GM23338 (cell line): Measurements from ENCODE around the gene ARL5B. TPM values are rescaled to one million over a fixed set of nuclear protein-coding genes. Genes with fewer than 3 reads are reported as not detected.
A peak's percentile ranks its signal among the peaks of the same experiment; 100 is the strongest.

Experiments
- ATAC-seq: fragments of 200-7000 bp; cut with Tn5 transposase; 3 replicates; pipeline ENCODE4 v1.9.1; 2020
- DNase-seq: peaks from one replicate; pipeline ENCODE4 v3.0.0-alpha.2; 2015; ENCODE audit warnings: low spot score
- H2AFZ ChIP-seq: fragments of 200-600 bp; sonication (generic); 2 replicates; pipeline ENCODE4 v1.8.0; 2016; ENCODE audit warnings: antibody characterized with exemption, mild to moderate bottlenecking, moderate library complexity
- H3F3A ChIP-seq: fragments of 200-600 bp; sonication (generic); replicated peaks from 2 replicates; pipeline ENCODE4 v1.8.0; 2017; ENCODE audit warnings: antibody characterized with exemption, mixed run types, low read depth
- H3K27ac ChIP-seq: fragments of 200-600 bp; sonication (generic); 2 replicates; pipeline ENCODE4 v1.6.1; 2016; ENCODE audit warnings: low read depth
- H3K27me3 ChIP-seq: fragments of 200-600 bp; sonication (generic); 2 replicates; pipeline ENCODE4 v1.8.0; 2016; ENCODE audit warnings: mild to moderate bottlenecking, mixed run types, moderate library complexity; ENCODE audit not compliant: insufficient read depth
- H3K36me3 ChIP-seq: fragments of 200-600 bp; sonication (generic); 2 replicates; pipeline ENCODE4 v1.8.0; 2016; ENCODE audit warnings: mild to moderate bottlenecking; ENCODE audit not compliant: insufficient read depth
- H3K4me1 ChIP-seq: fragments of 200-600 bp; sonication (generic); 2 replicates; pipeline ENCODE4 v1.8.0; 2016; ENCODE audit warnings: mild to moderate bottlenecking, moderate library complexity; ENCODE audit not compliant: insufficient read depth
- H3K4me2 ChIP-seq: fragments of 200-600 bp; sonication (generic); 2 replicates; pipeline ENCODE4 v1.7.1; 2017; ENCODE audit warnings: mixed run types
- H3K4me3 ChIP-seq: fragments of 200-600 bp; sonication (generic); 2 replicates; pipeline ENCODE4 v1.6.1; 2016; ENCODE audit warnings: mixed run types
- H3K79me2 ChIP-seq: fragments of 200-600 bp; sonication (generic); replicated peaks from 2 replicates; pipeline ENCODE4 v1.8.0; 2017; ENCODE audit warnings: mild to moderate bottlenecking; ENCODE audit not compliant: insufficient read depth
- H3K9me2 ChIP-seq: fragments of 200-600 bp; sonication (generic); 2 replicates; pipeline ENCODE4 v1.8.0; 2017; ENCODE audit not compliant: insufficient read depth
- H4K20me1 ChIP-seq: fragments of 200-600 bp; sonication (generic); replicated peaks from 2 replicates; pipeline ENCODE4 v1.8.0; 2017; ENCODE audit warnings: mild to moderate bottlenecking; ENCODE audit not compliant: insufficient read depth
- H3K27ac Mint-ChIP-seq: 2 replicates; pipeline ENCODE4 v1.8.0; 2020; ENCODE audit warnings: inconsistent platforms, mild to moderate bottlenecking, moderate library complexity, mixed read lengths
- H3K27me3 Mint-ChIP-seq: 3 replicates; pipeline ENCODE4 v1.8.0; 2022; ENCODE audit warnings: low read depth, mild to moderate bottlenecking, moderate library complexity, mixed read lengths, inconsistent platforms; ENCODE audit not compliant: insufficient read depth, poor library complexity
- H3K36me3 Mint-ChIP-seq: 3 replicates; pipeline ENCODE4 v1.8.0; 2021; ENCODE audit warnings: low read depth, mild to moderate bottlenecking, inconsistent platforms, moderate library complexity, mixed read lengths
- H3K4me1 Mint-ChIP-seq: 3 replicates; pipeline ENCODE4 v1.8.0; 2020; ENCODE audit warnings: mild to moderate bottlenecking, inconsistent platforms, mixed read lengths
- H3K4me3 Mint-ChIP-seq: 3 replicates; pipeline ENCODE4 v1.8.0; 2021; ENCODE audit warnings: moderate library complexity, mild to moderate bottlenecking, inconsistent platforms, mixed read lengths
- H3K9me3 Mint-ChIP-seq: 3 replicates; pipeline ENCODE4 v1.8.0; 2020; ENCODE audit warnings: moderate library complexity, mild to moderate bottlenecking, inconsistent platforms, mixed read lengths
- ETS1 ChIP-seq: IDR thresholded peaks from 2 replicates; pipeline ENCODE4 v1.6.1; 2016; ENCODE audit warnings: antibody characterized with exemption
- EZH2 ChIP-seq: fragments of 200-600 bp; sonication (generic); IDR thresholded peaks from one replicate; pipeline ENCODE4 v1.8.0; 2017; ENCODE audit warnings: antibody characterized with exemption, mild to moderate bottlenecking, low read depth; ENCODE audit not compliant: unreplicated experiment
- EZH2phosphoT487 ChIP-seq: fragments of 200-600 bp; sonication (generic); IDR thresholded peaks from one replicate; pipeline ENCODE4 v1.8.1; 2018; ENCODE audit warnings: antibody characterized with exemption; ENCODE audit not compliant: unreplicated experiment
- NANOG ChIP-seq: IDR thresholded peaks from 2 replicates; pipeline ENCODE4 v1.6.1; 2016; ENCODE audit warnings: antibody characterized with exemption, borderline replicate concordance
- POLR2AphosphoS5 ChIP-seq: IDR thresholded peaks from 2 replicates; pipeline ENCODE4 v1.6.1; 2016; ENCODE audit warnings: antibody characterized with exemption, low read depth
- REST ChIP-seq: IDR thresholded peaks from one replicate; pipeline ENCODE4 v1.6.1; 2018; ENCODE audit warnings: antibody characterized with exemption; ENCODE audit not compliant: unreplicated experiment
- ZNF114 ChIP-seq: fragments of 250-450 bp; sonication (Bioruptor Pico); IDR thresholded peaks from 2 replicates; pipeline ENCODE4 v1.5.0; 2020; ENCODE audit warnings: mild to moderate bottlenecking, moderate library complexity
- ZNF331 ChIP-seq: fragments of 250-450 bp; sonication (Bioruptor Pico); IDR thresholded peaks from 2 replicates; pipeline ENCODE4 v1.5.0; 2020; ENCODE audit warnings: low read depth, mild to moderate bottlenecking, moderate library complexity
- ZNF462 ChIP-seq: fragments of 250-450 bp; sonication (Bioruptor Pico); IDR thresholded peaks from 2 replicates; pipeline ENCODE4 v1.5.0; 2020; ENCODE audit warnings: mild to moderate bottlenecking, moderate library complexity
- polyA plus RNA-seq: library from polyadenylated mRNA; unstranded; fragments of >200 nt; fragmentation: Nextera tagmentation; extraction: Ambion mirVana; gene quantifications from 2 replicates; pipeline ENCODE4 v1.2.1, GENCODE V29; 2016
- total RNA-seq: library from RNA; depleted of rRNA; stranded (reverse); fragments of >200 nt; shearing (Covaris generic); gene quantifications from 2 replicates; pipeline ENCODE4 v1.2.3, GENCODE V29; 2014

Gene ARL5B
- total and polyA plus RNA-seq, 2 experiments from 2014 or later = 22.8 to 76.4 TPM

DNA sequence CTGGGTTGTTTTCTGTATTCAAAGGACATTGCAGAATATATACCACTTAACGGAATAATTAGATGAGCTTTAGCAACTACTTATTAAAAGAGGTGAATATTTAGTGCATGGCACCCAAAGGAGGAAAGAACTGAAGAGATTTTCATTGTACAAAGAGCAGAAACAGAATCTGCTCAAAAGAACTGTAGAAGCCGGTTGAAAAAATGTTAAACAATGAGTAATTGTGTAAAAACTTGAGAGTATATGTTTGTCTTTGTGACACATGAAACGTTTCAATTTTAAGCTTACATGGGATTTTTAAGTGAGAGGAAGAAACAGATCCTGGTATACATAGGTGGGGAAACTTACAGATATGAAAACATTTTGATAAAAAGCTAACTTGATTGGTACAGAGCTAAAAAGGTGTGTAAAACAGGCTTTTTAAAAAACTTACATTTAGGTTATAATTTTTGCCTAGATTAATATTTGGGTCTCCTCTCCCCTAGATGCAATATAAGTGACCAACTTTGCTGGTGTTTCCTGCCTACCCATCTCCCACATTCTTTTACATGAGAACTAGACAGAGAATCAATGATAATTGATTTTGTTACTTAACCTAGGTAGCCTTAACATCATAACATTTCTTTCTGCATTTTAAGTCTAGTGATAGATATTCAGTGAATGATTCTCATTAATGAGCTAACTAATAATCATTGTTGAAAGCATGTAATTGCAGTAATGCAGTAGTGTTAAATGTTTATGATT lies 6.8 kb downstream of the ARL5B start:
- H3K4me3 Mint-ChIP-seq = peak overlapping the region; percentile 32

More for the DNA sequence above, 6.8 kb downstream of the ARL5B start:
- Histone ChIP-seq H3K36me3 (peaks cover 9% of the 10 kb centered on the region; the same call in 1 of the 2 replicates), H3K27me3 (no peaks in the 10 kb centered on the region), H3K4me1 (peaks cover 42% of the 10 kb centered on the region), H3K79me2 (peaks cover 92% of the 10 kb centered on the region), H3K27ac (peak overlapping the region; percentile 88), H3K9me2 (no peaks in the 10 kb centered on the region), H4K20me1 (peaks cover 28% of the 10 kb centered on the region; the same call in 1 of the 2 replicates), H3K4me2 (peak overlapping the region; percentile 58), H3F3A (no peaks in the 10 kb centered on the region), H3K4me3 (peak overlapping the region; percentile 37), H2AFZ (no peak overlapping the region)
- Mint-ChIP-seq H3K4me1 (peaks cover 47% of the 10 kb centered on the region), H3K27me3 (peaks cover 2% of the 10 kb centered on the region), H3K27ac (peak overlapping the region; percentile 86), H3K36me3 (peaks cover 45% of the 10 kb centered on the region), H3K9me3 (no peaks in the 10 kb centered on the region)
- TF ChIP-seq NANOG (no peak), ETS1 (no peak), POLR2AphosphoS5 (no peak), EZH2phosphoT487 (no peak), EZH2 (no peak), ZNF462 (no peak), ZNF331 (CRISPR knock-in tag) (no peak), REST (no peak), ZNF114 (no peak)
- ATAC-seq = no peak
- DNase-seq = no peak
